GM21786 (cell line): ENCODE results near the gene CHKA.

Experiments
- ATAC-seq: cut with Tn5 transposase; IDR thresholded peaks from one replicate; pipeline ENCODE4 v1.9.1; 2021; ENCODE audit not compliant: unreplicated experiment

The CHKA gene

GRCh38 chr11:68077617-68078582 is 43.3 kb downstream of the CHKA start:
- peak; percentile 83 for ATAC-seq

GRCh38 chr11:68076371-68077042 is 44.7 kb downstream of the CHKA start:
- ATAC-seq: no peak

GRCh38 chr11:68074584-68075352 is 46.4 kb downstream of the CHKA start:
- ATAC-seq: no peak

- ATAC-seq: no peak
Measured at GRCh38 chr11:68071281-68072048, 49.7 kb downstream of the CHKA start.

- ATAC-seq: no peak
Measured at GRCh38 chr11:68067991-68068390, 53.2 kb downstream of the CHKA start.

DNA sequence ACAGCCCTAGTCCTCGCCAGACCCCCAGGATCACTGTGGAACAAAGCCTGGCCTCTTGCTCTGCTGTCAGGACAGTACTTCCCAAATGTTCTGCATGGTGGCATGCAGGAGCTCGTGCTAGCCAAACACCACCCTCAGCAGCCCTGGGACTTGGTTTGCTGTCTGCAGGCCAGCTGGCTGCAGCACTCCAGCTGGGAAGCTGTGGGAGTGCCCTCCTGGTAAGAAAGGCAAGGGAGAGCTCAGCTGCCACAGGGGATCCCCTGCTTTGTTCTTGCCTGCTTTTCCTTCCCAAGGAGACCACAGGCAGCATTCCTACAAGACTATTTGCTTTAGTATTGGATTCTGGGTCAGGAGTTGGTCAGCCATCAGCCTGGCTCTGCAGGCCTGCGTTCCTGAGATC is 54.4 kb downstream of the CHKA start:
- ATAC-seq: no peak

GRCh38 chr11:68065841-68066240 is 55.3 kb downstream of the CHKA start:
- ATAC-seq: no peak

GRCh38 chr11:68064926-68065325 is 56.3 kb downstream of the CHKA start:
- ATAC-seq: no peak

DNA sequence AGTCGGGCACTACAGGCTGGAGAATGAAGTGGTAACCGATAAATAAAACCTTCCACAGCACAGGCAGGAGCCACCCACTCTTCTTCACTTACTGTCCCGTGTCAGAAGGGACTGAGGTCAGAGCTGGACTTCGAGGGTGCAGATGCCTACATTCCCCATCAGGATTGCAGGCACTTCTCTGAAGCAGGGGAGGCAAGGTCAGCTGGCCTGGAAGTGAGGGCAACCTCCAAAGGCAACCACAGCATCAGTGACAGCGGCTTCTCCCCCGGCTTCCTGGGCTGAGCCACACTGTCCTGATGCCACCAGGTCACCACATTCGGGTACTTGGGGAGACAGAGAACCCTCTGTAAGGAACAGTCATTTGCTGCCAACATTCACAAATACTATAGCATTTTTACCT is 59.7 kb downstream of the CHKA start:
- no peak for ATAC-seq

DNA sequence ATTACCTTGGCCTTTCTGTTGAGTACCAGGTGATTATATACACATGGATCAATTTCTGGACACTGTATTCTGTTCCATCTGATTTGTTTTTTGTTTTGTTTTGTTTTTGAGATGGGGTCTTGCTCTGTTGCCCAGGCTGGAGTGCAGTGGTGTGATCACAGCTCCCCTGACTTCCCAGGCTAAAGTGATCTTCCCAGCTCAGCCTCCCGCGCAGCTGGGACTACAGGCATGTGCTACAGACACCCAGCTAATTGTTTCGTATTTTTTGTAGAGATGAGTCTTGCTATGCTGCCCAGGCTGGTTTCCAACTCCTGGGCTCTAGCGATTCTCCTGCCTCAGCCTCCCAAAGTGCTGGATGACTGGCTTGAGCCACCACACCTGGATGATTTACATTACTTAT is 63.4 kb downstream of the CHKA start:
- ATAC-seq: no peak

GRCh38 chr11:68056317-68057285 is 64.6 kb downstream of the CHKA start:
- no peak for ATAC-seq

DNA sequence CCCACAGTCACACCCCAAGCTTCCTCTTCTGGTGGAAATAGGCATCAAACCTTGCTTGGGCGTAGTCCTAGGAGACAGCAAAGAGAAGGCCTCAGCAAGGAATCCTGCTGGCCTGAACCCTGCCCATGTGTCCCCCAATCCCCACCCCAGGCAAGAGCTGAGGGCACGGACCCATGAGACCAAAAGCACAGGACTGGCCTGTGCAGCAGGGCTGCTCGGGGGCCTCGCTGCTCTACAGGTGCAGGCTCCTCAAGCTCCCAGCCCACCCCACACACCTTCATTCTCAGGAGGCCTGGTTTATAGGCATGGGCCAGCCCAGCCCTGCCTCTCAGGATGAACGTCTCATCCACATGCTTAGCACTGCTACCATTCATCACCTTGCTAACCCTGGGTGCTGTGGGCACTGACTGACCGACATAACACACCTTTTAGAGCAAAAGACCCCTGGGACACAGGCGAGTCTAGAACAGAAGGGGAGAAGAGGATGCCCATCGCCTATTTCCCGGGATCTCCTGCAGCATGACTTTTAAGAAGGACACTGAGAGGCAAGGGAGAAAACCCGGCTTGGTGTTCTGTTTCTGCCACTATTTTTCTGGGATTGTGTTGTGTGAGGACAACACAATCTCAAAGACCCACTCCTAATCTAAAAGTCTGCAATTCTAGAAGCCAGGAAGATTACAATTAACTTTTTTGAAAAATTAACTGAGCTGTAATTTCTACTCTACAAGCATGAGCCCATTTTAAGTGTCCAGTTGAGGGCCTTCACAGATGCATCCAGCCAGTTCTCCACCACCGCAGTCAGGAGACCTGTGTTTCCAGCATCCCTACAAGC is 67.0 kb downstream of the CHKA start:
- ATAC-seq: no peak

DNA sequence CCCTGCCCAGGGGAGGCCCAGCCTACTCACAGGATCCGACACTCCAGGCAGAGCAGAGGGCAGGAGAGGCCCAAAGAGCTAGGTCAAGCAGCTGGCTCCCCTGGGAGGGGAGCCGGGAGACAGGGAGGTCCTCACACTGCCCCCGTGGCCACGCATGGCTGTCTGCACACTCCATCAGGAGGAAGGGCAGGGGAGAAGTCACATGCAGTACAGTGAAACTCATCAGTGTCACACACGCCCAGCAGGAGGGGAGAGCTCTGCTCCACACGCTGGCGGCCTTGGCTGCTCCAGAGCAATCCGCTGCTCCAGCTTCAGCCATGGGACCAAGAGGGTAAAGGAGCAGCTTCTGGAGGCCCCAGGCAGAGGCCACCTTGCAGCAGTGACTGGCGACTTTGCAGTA is 68.1 kb downstream of the CHKA start:
- ATAC-seq: no peak

- no peak for ATAC-seq
Measured at GRCh38 chr11:68052137-68052873, 68.9 kb downstream of the CHKA start.

- ATAC-seq: no peak
Measured at GRCh38 chr11:68051191-68052136, 69.7 kb downstream of the CHKA start.

GRCh38 chr11:68050371-68050841 is 70.8 kb downstream of the CHKA start:
- no peak for ATAC-seq
